DMS153 treated with DMSO at 0.1 percent for 48 hours (cell line): ENCODE results near the gene FAM76A.
A peak's percentile ranks its signal among the peaks of the same experiment; 100 is the strongest.
"Not testable (repeated sequence)": the region's sequence is repeated elsewhere in the genome, so short reads cannot be mapped to it uniquely, and the experiment has no call there.

ENCODE experiments used
- DNase-seq: peaks from one replicate; lab custom pipeline; 2025; ENCODE audit not compliant: unreplicated experiment; lab: John Stamatoyannopoulos, UW

Gene FAM76A

DNA sequence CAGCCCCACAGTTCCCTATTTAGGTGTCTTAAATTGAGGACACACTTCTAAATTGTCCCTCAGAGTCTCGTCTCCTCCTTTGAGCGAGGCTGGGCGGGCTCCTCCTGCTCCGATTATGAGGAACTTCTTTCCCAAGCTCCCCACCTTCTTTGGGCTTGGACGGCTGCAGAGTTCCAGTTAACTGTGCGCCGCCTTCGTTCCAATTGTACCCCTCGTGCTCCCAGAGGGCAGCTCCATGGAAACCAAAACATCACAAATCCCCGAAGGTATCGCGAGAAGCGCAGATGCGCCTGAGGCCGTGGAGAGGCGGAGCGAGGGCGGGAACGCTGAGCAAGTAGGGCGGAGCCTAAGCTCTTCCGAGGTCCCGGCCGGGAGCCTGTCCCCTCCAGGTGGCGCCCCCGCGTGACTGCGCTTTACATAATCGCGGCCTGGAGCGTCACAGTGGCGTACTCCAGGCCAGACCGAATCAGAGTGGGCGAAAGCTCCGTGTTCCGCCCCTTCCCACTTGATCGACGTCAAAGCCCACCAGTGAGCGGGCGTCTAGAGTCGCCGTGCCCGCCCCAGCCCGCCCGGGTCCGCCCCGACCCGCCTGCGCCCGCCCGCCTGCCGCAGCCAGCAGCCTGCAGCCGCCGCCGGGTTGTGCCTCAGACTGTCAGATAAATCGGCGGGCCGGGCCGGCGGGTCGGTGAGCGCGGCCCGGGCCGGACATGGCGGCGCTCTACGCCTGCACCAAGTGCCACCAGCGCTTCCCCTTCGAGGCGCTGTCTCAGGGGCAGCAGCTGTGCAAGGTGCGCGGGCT is at the start of gene FAM76A:
FAM76A (plus strand) TSS at position 588 of the 799 bp plus-strand sequence; CDS start at position 708, 120 bp downstream.
- DNase-seq, result peak; percentile 100

DNA sequence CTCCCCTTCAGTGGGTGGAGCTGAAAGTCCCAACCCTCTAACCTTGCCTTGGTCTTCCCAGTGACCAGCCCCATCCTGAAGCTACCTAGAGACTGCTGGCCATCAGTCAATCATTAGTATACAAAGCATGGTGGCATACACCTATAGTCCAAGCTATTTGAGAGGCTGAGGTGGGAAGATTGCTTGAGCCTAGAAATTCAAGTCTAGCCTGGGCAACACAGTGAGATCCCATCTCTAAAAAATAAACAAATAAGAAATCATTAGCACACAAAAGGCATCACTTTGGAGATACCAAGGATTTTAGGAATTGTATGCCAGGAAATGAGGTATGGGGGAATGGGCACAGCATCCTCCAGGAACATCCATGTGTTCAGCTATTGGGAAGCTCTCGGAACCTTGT is 49.4 kb upstream of the FAM76A start:
- no peak for DNase-seq

DNA sequence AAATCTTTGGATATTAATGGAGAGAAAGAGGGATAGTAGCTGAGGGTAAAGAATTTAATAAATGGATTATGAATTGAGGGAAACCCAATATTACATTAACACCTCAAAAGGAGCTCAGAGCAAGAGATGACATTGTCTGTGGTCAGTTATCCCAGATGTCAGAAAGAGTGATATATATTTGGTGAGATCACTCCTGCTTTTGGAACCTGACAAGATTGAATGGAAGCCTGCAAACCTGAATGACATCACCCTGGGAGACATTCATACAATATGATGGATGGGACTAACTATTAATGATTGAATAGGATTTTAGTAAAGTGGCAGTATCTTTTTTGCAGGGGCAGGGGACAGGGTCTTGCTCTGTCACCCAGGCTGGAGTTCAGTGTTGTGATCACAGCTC is 47.0 kb upstream of the FAM76A start:
- DNase-seq, result no peak

DNA sequence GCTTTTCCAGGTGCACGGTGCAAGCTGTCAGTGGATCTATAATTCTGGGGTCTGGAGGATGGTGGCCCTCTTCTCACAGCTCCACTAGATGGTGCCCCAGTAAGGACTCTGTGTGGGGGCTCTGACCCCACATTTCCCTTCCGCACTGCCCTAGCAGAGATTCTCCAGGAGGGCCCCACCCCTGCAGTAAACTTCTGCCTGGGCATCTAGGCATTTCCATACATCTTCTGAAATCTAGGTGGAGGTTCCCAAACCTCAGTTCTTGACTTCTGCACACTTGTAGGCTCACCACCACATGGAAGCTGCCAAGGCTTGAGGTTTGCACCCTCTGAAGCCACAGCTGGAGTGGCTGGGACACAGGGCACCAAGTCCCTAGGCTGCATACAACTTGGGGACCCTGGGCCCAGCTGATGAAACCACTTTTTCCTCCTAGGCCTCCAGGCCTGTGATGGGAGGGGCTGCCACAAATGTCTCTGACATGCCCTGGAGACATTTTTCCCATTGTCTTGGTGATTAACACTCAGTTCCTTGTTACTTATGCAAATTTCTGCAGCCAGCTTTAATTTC is 45.5 kb upstream of the FAM76A start:
- DNase-seq, result not testable (repeated sequence)

DNA sequence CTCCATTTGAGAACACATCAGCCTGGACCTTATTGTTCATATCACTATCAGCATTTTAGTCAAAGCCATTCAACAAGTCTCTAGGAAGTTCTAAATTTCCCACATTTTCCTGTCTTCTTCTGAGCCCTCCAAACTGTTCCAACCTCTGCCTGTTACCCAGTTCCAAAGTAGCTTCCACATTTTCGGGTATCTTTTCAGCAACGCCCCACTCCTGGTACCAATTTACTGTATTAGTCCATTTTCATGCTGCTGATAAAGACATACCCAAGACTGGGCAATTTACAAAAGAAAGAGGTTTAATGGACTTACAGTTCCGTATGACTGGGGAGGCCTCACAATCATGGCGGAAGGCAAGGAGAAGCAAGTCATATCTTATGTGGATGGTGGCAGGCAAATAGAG is 44.2 kb upstream of the FAM76A start:
- not testable (repeated sequence) for DNase-seq

DNA sequence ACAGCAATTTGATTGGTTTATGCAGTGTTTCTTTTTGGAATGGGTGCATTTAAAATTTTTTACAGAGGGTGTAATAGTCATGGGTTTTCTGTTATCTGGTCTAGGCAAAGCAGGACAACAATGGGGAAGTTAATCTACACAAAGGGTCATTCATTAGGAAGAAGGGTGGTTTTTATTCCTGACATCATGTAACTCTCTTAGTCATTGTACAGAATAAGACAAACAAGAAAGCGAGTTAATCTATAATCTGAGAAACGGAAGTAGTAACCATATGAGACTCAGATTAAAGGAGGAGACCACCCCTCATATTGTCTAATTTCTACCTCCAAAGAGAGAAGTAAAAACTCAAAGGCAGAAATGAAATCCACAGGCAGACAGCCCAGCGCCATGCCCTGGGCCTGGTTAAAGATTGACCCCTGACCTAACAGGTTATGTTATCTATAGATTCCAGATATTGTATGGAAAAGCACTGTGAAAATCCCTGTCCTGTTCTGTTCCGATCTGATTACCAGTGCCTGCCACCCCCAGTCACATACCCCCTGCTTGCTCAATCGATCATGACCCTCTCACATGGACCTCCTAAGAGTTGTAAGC is 43.3 kb upstream of the FAM76A start:
- DNase-seq, result no peak

DNA sequence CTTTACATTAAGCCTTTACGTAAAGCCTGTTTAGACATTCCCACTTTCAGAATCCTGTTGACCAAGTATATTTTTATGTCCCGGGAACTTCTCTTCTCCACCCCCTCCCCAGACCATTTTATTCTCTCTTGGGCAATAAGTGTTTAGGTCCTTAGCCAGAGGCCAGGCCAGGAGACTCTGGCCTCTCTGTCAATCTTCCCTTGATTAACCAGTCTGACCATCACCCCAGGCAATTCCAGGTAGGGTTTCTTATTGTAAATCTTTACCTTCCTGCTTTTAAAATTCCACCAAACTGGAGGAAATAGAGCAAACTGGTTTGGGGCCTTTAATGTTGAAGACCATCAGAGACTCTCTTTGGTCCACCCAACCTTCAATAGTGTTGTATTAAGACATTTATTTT is 41.6 kb upstream of the FAM76A start:
- no peak for DNase-seq

DNA sequence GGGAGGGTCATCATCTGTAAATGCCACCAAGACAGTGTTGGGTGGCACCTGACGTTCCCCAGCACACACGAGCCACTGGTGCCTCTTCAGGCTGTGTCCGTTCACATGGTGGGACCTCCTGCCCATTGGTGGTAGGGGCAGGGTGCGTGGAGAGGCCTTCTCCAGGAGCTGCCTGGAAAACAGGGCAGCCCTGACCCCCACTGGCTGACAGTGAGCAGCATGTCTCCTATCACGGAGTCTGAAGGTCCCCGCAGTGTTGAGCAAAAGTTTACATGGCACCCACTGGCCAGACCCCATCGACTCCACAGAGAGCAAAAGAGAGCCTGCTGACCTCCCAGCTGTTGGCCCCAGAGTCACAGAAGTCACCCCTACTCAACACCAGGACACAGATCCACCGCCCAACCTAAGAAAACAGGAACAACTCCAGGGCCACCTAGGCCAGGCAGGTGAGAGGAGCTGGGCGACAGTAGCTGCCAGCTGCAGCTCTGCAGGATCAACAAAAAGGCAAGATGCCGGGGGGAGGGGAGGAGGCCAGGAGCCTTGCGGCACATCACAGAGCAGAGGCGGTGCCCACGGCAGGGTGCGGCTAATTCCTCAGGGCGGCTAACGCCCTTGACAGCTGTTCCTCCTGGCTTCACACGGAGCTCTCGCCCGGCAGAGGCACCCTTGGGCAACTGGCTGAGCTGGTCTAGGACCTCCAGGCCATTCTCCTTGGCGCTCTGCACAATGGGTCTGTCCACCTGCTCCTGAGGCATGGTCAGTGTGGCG is 39.4 kb upstream of the FAM76A start:
- DNase-seq, result peak; percentile 25

DNA sequence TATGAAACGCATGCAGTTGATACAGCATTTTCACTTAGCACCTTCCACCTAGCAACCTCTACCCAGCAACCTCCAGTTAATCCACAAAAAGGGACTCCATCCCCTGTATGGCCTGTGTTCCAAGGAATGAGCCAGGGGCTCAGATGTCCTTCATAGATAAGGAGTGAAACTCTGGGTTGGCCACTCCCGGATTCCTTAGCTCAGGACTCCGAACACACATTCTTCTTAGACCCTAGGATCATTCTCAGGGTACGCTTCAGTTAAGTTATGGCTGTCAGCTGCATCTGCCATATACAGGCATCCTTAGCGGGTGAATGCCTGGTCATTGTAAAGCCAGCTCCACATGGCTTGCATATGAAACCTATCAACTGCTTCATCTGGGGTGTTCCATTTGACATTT is 37.9 kb upstream of the FAM76A start:
- DNase-seq, result no peak

DNA sequence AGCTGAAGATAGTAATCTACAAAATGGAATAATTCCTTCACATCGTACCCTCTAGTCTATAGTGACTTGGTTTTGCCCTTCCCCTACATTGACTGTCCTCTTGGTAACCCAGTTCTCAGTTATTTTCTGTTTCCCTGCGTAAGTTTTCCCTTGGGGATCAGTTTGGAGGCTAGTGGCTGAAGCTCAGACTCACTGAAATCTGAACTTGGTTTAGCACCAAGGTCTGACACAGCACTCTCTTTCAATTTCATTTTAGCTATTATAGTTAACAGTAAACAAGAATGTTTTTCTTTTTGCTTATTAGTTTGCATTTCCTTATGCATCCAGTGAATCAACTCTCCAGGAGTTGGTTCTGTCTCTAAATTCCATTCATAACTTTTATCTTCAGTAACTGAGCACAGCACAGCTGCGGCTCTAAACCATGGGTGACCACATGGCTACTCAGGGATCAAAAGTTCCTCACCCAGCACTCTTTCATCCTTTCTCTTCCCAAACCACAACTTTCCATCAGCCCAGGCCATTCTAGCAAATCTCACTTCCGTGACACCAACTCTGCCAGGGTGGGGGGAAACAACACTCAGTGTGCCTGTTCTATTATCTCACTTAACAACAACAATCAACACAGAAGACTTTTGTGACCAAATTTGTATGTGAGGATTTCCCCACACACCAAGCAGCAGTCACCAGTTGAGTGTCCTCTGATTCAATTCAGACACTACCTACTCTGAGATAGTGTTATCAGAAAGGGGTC is 36.2 kb upstream of the FAM76A start:
- DNase-seq, result no peak

DNA sequence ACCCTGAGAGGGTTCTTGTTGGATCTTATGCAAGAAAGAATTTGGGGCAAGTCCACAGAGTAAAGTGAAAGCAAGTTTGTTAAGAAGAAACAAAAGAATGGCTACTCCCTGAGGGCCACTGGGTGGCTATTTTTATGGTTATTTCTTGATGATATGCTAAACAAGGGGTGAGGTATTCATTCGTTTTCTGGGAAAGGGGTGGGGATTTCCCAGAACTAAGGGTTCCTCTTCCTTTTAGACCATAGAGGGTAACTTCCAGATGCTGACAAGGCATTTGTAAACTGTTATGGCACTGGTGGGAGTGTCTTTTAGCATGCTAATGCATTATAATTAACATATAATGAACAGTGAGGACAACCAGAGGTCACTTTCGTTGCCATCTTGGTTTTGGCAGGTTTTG is 35.6 kb upstream of the FAM76A start:
- DNase-seq, result no peak

DNA sequence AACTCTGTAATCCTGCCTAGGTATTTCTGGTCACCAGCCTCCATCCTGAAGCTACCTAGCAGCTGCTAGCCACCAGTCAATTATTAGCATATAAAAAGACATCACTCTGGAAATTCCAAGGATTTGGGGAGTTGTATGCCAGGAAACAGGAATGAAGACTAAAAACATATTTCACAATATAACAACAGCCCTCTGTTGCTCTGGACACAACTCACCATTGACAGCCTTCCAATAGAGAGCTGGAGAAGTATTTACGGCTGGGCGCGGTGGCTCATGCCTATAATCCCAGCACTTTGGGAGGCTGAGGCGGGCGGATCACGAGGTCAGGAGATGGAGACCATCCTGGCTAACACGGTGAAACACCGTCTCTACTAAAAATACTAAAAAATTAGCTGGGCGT is 28.9 kb upstream of the FAM76A start:
- DNase-seq, result not testable (repeated sequence)

DNA sequence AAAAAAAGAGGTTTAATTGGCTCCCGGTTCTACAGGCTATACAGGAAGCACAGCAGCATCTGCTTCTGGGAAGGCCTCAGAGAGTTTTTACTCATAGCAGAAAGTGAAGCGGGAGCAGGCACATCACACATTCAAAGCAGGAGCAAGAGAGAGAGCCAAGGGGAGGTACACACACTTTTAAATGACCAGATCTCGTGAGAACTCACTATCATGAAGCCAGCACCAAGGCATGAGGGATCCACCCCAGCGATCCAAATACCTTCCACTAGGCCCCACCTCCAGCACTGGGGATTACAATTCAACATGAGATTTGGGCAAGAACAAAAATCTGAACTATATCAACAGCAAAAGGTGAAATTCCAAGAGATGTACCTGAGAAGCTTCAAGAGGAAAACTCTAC is 20.8 kb upstream of the FAM76A start:
- DNase-seq, result no peak

DNA sequence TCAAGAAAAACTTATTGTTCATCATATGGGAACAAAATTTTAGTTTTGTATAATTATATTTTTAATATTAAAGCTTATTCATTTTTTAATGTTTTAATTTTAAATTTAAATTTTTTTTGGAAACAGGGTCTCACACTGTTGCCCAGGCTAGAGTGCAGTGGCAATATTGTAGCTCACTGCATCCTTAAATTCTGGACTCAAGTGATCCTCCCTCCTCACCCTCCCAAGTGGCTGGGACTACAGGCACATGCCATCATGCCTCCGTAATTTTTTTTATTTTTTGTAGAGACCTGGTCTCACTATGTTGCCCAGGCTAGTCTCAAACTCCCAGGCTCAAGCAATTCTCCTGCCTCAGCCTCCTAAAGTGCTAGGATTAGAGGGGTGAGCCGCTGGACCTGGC is 20.2 kb upstream of the FAM76A start:
- no peak for DNase-seq

DNA sequence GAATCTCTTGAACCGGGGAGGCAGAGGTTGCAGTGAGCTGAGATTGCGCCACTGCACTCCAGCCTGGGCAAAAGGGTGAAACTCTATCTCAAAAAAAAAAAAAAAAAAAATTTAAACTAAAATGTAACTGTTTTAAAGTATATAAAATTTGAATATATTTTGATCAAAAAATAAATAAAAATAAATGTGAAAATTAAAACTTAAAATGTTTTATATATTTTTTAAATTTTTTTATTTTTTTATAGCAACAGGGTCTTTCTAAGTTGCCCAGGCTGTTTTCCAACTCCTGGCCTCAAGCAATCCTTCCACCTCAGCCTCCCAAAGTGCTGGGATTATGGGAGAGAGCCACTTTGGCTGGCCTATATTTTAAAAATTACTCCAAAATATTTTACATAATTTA is 15.2 kb upstream of the FAM76A start:
- no peak for DNase-seq

DNA sequence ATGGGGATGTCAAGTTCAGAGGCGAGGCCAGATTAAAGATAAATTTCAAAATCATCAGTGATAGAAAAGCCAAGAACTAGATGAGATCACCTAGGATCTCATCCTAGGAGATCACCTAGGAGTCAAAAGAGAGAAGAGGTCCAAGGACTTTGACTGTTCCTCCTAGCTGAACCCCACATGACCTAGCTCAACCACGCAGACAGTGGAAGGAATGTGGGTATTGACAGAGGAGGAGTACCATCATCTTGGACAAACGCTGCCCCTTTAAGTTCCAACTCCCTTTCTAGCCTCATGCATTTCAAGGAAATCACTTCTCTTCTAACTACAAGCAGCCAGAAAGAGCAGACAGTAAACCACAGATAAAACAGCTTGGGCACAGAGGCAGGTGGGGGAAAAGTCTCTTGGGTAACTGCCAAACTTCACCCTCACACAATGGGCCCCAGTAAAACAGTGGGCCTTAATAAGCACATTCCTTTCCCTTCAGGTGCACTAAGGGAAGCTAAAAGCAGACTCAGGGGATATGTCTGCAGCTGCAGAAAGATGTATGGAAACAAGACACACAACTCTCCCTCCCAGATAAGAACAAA is 12.5 kb upstream of the FAM76A start:
- no peak for DNase-seq

DNA sequence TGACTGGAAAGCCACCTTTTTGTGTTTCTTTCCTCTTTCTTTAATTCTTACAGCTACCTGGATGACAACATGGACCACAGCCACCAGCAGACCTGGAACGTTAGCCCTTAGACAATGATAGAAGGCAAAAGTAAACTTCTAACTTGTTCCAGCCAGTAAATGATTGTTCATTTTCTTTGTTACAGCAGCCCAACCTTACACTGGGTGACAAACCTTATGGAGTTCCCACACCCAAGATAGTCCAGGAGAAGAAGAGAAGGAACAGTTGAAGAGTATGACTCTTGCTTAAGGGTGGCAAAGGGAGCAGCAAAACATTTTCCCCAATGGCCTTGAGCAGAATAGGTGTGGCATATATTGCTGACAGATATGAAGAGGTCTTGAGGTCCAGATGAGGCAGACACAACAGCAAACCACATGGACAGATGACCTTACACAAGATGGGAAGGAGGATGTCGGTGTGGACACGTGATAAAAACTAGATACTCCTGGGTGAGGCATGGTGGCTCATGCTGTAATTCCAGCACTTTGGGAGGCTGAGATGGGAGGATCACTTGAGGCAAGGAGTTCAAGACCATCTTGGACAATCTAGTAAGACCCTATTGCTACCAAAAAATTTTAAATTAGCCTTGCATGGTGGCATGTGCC is 11.8 kb upstream of the FAM76A start:
- DNase-seq, result no peak

DNA sequence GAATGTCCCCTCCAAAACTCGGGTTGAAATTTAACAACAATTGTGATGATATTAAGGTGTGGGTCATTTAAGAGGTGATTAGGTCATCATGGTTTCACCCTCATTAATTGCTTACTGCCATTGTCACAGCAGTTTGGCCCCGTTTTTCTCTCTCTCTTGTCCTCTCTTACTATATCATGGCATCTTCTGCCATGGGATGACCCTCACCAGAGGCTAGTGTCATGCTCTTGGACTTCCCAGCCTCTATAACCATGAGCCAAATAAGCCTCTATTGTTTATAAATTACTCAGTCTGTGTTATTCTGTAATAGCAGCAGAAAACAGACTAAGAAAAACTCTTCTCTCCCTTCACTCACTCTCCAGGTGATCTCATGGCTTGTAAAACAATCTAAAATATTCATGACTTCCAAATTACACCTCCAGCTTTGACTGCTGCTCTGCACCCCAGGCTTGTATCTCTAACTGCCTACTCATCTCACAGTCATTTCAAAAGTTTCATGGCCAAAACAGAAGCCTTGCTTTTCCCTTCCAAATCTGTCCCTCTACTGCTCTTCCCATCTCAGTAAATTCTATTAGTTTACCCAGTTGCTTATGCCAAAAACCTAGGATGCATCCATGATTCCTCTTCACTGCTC is 9.4 kb upstream of the FAM76A start:
- DNase-seq, result no peak
